H1 (cell line): ENCODE results near the gene MTURN. TPM values are rescaled to one million over a fixed set of nuclear protein-coding genes. Genes with fewer than 3 reads are reported as not detected.
A peak's percentile ranks its signal among the peaks of the same experiment; 100 is the strongest.

Experiments used
- CHD2 ChIP-seq: IDR thresholded peaks from 2 replicates; pipeline ENCODE4 v1.6.1; 2012; ENCODE audit warnings: low read length, improper control_type of control experiment
- JUN ChIP-seq: IDR thresholded peaks from 2 replicates; pipeline ENCODE4 v1.6.1; 2011; ENCODE audit warnings: low read depth, mild to moderate bottlenecking, improper control_type of control experiment, low read length
- PHF8 ChIP-seq: fragments of 200-600 bp; sonication (generic); conservative IDR thresholded peaks from 2 replicates; pipeline ENCODE4 v1.7.1; 2012; ENCODE audit warnings: low read depth, mild to moderate bottlenecking, inconsistent platforms, low read length, moderate library complexity
- RAD21 ChIP-seq, 2 experiments: IDR thresholded peaks in 1 of 2; conservative IDR thresholded peaks in 1 of 2; 2 replicates each; pipeline ENCODE4 v1.6.1; 2011; ENCODE audit warnings: low read depth in 2 of 2, low read length in 2 of 2, improper control_type of control experiment in 1 of 2, inconsistent platforms in 1 of 2, mild to moderate bottlenecking in 1 of 2, moderate library complexity in 1 of 2
- SIX5 ChIP-seq: IDR thresholded peaks from 2 replicates; pipeline ENCODE4 v1.6.1; 2011; ENCODE audit warnings: mild to moderate bottlenecking, low read depth, low read length
- TAF1 ChIP-seq: IDR thresholded peaks from 2 replicates; pipeline ENCODE4 v1.6.1; 2011; ENCODE audit warnings: mild to moderate bottlenecking, low read depth, low read length
- TEAD4 ChIP-seq: IDR thresholded peaks from 2 replicates; pipeline ENCODE4 v1.6.1; 2012; ENCODE audit warnings: low read depth, low read length, inconsistent platforms, mixed read lengths
- polyA plus RNA-seq, 7 experiments: library from polyadenylated mRNA; depleted of rRNA in 3 of 7; stranded (reverse) in 5 of 7; unstranded in 2 of 7; fragments of >200 nt in 5 of 7; fragments of 200-250 nt in 2 of 7; gene quantifications; 1 replicate in 5 of 7; 2 replicates in 1 of 7; 4 replicates in 1 of 7; pipeline versions ENCODE4 v1.2.1 to v1.2.3, GENCODE V29; 2011 to 2013; ENCODE audit warnings: missing spikeins in 2 of 7, mixed read lengths in 2 of 7
- total RNA-seq: library from RNA; stranded (reverse); fragmentation: NEBNext Ultra II Directional; extraction: Animal tissue kit (Norgen Biotek cat#: 25700); gene quantifications from 2 replicates; pipeline ENCODE4 v1.2.1, GENCODE V29; 2021
- TF ChIP-seq, protein P1 (sequence below): fragments of 300-600 bp; sonication (generic); IDR thresholded peaks from 2 replicates; pipeline ENCODE4 v1.7.1; 2012; ENCODE audit warnings: low read length, moderate library complexity, mild to moderate bottlenecking, inconsistent platforms; ENCODE audit not compliant: insufficient replicate concordance
- TF ChIP-seq, protein P2 (sequence below): IDR thresholded peaks from 2 replicates; pipeline ENCODE4 v1.6.1; 2012; ENCODE audit warnings: low read length, inconsistent platforms

The MTURN gene
- total and polyA plus RNA-seq, 2 of the 8 experiments (the other 6 are each of a cell fraction or from before 2014, with no cell fraction given) = 2.6 to 5.8 TPM

DNA sequence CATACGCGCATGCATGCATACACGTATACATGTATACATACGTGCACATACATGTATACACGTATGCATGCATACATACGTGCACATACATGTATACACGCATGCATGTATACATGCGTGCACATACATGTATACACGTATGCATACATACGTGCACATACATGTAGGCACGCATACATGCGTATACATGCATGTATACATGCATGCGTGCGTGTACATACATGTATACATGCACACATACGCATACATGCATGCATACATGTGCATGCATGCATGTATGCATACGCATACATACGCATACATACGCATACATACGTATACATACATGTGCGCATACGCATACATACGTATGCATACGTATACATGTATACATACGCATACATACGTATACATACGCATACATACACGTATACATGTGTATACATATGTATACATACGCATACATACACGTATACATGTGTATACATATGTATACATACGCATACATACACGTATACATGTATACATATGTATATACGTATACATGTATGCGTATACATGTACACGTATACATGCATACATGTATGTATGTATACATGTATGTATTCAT is 19.0 kb upstream of the MTURN start (continued):
- TF ChIP-seq, protein P1, sequence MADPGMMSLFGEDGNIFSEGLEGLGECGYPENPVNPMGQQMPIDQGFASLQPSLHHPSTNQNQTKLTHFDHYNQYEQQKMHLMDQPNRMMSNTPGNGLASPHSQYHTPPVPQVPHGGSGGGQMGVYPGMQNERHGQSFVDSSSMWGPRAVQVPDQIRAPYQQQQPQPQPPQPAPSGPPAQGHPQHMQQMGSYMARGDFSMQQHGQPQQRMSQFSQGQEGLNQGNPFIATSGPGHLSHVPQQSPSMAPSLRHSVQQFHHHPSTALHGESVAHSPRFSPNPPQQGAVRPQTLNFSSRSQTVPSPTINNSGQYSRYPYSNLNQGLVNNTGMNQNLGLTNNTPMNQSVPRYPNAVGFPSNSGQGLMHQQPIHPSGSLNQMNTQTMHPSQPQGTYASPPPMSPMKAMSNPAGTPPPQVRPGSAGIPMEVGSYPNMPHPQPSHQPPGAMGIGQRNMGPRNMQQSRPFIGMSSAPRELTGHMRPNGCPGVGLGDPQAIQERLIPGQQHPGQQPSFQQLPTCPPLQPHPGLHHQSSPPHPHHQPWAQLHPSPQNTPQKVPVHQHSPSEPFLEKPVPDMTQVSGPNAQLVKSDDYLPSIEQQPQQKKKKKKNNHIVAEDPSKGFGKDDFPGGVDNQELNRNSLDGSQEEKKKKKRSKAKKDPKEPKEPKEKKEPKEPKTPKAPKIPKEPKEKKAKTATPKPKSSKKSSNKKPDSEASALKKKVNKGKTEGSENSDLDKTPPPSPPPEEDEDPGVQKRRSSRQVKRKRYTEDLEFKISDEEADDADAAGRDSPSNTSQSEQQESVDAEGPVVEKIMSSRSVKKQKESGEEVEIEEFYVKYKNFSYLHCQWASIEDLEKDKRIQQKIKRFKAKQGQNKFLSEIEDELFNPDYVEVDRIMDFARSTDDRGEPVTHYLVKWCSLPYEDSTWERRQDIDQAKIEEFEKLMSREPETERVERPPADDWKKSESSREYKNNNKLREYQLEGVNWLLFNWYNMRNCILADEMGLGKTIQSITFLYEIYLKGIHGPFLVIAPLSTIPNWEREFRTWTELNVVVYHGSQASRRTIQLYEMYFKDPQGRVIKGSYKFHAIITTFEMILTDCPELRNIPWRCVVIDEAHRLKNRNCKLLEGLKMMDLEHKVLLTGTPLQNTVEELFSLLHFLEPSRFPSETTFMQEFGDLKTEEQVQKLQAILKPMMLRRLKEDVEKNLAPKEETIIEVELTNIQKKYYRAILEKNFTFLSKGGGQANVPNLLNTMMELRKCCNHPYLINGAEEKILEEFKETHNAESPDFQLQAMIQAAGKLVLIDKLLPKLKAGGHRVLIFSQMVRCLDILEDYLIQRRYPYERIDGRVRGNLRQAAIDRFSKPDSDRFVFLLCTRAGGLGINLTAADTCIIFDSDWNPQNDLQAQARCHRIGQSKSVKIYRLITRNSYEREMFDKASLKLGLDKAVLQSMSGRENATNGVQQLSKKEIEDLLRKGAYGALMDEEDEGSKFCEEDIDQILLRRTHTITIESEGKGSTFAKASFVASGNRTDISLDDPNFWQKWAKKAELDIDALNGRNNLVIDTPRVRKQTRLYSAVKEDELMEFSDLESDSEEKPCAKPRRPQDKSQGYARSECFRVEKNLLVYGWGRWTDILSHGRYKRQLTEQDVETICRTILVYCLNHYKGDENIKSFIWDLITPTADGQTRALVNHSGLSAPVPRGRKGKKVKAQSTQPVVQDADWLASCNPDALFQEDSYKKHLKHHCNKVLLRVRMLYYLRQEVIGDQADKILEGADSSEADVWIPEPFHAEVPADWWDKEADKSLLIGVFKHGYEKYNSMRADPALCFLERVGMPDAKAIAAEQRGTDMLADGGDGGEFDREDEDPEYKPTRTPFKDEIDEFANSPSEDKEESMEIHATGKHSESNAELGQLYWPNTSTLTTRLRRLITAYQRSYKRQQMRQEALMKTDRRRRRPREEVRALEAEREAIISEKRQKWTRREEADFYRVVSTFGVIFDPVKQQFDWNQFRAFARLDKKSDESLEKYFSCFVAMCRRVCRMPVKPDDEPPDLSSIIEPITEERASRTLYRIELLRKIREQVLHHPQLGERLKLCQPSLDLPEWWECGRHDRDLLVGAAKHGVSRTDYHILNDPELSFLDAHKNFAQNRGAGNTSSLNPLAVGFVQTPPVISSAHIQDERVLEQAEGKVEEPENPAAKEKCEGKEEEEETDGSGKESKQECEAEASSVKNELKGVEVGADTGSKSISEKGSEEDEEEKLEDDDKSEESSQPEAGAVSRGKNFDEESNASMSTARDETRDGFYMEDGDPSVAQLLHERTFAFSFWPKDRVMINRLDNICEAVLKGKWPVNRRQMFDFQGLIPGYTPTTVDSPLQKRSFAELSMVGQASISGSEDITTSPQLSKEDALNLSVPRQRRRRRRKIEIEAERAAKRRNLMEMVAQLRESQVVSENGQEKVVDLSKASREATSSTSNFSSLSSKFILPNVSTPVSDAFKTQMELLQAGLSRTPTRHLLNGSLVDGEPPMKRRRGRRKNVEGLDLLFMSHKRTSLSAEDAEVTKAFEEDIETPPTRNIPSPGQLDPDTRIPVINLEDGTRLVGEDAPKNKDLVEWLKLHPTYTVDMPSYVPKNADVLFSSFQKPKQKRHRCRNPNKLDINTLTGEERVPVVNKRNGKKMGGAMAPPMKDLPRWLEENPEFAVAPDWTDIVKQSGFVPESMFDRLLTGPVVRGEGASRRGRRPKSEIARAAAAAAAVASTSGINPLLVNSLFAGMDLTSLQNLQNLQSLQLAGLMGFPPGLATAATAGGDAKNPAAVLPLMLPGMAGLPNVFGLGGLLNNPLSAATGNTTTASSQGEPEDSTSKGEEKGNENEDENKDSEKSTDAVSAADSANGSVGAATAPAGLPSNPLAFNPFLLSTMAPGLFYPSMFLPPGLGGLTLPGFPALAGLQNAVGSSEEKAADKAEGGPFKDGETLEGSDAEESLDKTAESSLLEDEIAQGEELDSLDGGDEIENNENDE = no peak
- peak; percentile 84; the same call in 1 of the 2 replicates for TF ChIP-seq JUN
- TF ChIP-seq, protein P2, sequence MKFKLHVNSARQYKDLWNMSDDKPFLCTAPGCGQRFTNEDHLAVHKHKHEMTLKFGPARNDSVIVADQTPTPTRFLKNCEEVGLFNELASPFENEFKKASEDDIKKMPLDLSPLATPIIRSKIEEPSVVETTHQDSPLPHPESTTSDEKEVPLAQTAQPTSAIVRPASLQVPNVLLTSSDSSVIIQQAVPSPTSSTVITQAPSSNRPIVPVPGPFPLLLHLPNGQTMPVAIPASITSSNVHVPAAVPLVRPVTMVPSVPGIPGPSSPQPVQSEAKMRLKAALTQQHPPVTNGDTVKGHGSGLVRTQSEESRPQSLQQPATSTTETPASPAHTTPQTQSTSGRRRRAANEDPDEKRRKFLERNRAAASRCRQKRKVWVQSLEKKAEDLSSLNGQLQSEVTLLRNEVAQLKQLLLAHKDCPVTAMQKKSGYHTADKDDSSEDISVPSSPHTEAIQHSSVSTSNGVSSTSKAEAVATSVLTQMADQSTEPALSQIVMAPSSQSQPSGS = no peak
- TF ChIP-seq SIX5 = no peak
- TF ChIP-seq TEAD4 = peak; percentile 35; the same call in 1 of the 2 replicates
- no peak for TF ChIP-seq RAD21 (IDR thresholded peaks at IDR 0.05 in 1 of 2, conservative IDR thresholded peaks at IDR 0.05 in 1 of 2; ENCODE audit: low read depth in 2 of 2, low read length in 2 of 2)
- no peak for TF ChIP-seq TAF1
- no peak for TF ChIP-seq CHD2
- no peak for TF ChIP-seq PHF8
